ENCODE data around the gene DUSP12.

GRCh38 chr1:161784968-161785367, 35.4 kb downstream of the DUSP12 start:
- TF ChIP-seq ZBTB33 (IDR thresholded peaks at IDR 0.05; ENCODE audit: borderline replicate concordance, low read depth): no peak
- TF ChIP-seq RAD21 (IDR thresholded peaks at IDR 0.05; ENCODE audit: low read length): no peak
- TF ChIP-seq PBX3 (IDR thresholded peaks at IDR 0.05): no peak
- TF ChIP-seq CTCF (IDR thresholded peaks at IDR 0.05): no peak
- no peak for TF ChIP-seq POLR2AphosphoS5 (IDR thresholded peaks at IDR 0.05; ENCODE audit: low read depth, low read length)
- TF ChIP-seq GATA2 (CRISPR knock-in tag; IDR thresholded peaks at IDR 0.05): no peak
- no peak for TF ChIP-seq REST (IDR thresholded peaks at IDR 0.05; ENCODE audit: low read depth, low read length)
- no peak for TF ChIP-seq MAX (IDR thresholded peaks at IDR 0.05; ENCODE audit: low read depth)
- no peak for TF ChIP-seq RFX5 (IDR thresholded peaks at IDR 0.05; ENCODE audit: low read length)
- no peak for TF ChIP-seq TEAD4 (IDR thresholded peaks at IDR 0.05; ENCODE audit: borderline replicate concordance, insufficient read depth)
- no peak for TF ChIP-seq EP300 (IDR thresholded peaks at IDR 0.05; ENCODE audit: borderline replicate concordance in 1 of 2, low read depth in 1 of 2, low read length in 1 of 2)
- no peak for TF ChIP-seq GABPA (IDR thresholded peaks at IDR 0.05; ENCODE audit: low read depth)
- TF ChIP-seq USF2 (IDR thresholded peaks at IDR 0.05; ENCODE audit: borderline replicate concordance, low read depth, low read length): no peak

Measured in SK-N-SH (cell line).